GM19193 (cell line): Measurements from ENCODE around the gene SCN3A.

Experiments used
- POLR2A ChIP-seq: IDR thresholded peaks from 4 replicates; pipeline ENCODE4 v1.6.1; 2011; ENCODE audit not compliant: insufficient read depth, insufficient read length; ENCODE audit errors: extremely low read depth

The SCN3A gene

DNA sequence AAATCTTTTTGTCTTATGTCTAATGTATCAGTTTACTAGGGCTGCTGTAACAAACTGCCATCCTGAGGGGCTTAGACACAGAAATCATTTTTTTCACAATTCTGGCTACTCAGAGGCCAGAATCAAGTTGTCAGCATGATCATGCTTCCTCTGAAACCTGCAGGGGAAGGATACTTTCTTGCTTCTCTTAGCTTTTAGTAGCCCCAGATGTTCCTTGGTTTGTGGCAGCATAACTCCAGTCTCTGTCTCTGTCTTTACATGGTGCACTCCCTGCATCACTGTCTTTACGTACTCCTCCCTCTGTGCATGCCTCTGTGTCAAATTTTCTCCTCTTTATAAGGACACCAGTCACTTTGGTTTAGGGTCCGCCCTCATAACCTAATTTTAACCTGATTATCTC is 2.0 kb upstream of the SCN3A start:
- no peak for TF ChIP-seq POLR2A

DNA sequence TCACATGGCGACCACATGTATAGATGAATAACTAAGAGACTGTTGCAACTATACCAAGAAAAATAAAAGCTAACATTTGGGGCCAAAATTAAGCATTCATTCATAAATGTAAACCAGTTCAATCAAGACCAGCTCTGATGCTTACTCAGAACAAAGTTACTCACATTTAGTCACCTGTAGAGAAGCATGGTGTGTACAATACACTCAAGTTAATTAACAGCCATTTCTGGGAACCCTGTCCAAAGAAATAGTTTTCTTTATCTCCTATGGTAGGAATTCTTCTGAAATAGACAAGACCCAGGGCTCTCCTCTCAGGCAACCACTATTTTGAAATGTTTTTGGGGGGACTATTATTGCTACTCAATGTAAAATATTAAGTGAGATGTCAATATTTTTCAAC is 1.6 kb downstream of the SCN3A start:
- TF ChIP-seq POLR2A: no peak

DNA sequence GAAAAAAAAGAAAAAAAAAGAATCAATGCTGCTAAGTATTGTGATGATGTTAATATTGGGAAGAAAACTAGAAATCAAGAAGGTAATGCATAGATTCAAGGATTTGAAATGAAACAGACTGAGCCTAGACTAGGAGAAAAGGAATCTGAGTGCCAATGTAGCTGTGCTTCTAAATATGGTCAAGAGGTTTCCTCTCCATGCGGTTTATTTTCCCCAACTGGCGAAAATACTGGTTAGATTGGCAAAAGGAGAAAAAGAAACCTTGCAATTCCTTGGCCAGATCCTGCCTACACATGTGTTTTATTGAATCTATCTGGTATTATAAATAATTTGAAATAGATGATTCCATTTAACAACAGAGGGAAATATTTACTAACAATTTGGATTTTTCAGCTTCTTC is 5.7 kb downstream of the SCN3A start:
- no peak for TF ChIP-seq POLR2A

DNA sequence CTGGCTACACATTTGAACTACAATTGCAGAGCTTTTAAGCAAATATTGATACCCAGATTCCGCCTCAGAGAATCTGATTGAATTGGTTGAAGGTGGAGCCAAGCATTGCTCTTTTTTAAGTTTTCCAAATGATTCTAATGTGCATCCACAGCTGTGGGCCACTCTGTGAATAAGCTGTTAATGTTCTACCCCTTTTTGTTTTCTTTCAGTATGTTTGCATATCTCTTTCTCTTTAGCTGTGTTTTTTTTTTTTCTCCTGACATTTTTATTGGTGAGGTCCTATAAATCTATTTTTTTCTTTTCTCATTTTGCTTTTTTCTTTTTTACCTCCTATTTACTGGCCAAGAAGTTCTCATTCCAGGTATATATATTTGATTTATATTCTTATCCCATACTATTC is 6.5 kb downstream of the SCN3A start:
- no peak for TF ChIP-seq POLR2A

DNA sequence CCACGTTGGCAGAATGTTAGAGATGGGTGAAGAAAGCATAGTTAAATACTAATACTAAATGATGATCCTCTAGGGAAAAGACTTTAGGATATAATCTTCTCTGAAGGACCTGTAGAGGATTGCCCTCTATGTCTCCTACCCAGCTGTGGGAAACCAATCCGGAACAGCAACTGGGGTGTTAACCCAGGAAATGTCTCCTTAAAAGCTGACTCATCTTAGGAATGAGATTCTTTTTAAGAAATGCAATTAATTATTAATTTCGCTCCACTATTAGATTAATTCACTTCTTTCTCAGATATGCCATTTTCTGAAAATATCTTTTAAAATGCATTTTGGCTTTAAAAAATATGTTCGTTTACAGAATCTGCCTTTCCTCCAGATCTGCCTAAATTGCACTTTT is 7.4 kb downstream of the SCN3A start:
- no peak for TF ChIP-seq POLR2A

DNA sequence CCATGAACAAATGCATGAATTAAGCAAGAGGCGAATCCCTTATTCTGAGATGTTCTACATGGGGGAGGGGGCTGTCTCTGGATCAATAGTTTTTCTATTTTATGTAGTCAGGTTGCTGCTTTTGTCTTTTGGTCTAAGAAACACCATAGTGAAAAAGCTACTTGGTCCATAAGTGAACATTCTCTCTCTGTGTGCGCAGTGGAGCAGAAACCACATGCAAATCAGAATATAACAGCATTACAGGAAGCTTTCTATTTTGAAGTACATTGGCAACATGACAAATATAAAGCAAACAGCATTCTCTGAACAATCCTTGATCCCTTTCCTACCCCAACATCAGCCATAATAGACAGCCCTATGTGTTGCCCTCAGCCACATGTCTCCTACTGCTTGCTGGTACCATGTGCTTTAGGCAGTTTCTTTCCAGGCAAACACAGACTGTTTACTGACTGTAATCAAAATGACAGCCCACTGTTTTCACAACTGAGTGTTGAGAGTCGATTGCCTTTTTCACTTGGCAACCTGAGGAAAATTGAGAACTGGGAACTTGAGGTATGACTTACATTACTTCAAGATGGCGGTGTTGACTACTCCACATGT is 10.6 kb downstream of the SCN3A start:
- TF ChIP-seq POLR2A: no peak

DNA sequence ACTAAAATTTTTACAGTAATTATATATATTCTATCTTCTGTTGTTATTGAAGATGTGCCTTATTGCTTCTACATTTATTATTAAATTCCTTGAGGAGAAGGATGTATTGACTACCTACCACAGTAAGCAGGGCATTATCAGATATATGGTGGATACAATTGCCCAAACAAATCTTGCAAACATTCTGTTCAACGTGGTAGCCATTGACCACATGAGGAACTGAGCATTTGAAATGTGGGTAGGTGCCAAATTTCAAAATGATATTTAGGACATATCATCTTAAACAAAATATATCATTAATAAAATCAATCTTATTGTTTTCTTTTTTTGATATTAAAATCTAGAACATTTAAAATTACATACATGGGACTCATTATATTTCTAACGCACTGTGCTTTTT is 11.1 kb downstream of the SCN3A start:
- TF ChIP-seq POLR2A: no peak

DNA sequence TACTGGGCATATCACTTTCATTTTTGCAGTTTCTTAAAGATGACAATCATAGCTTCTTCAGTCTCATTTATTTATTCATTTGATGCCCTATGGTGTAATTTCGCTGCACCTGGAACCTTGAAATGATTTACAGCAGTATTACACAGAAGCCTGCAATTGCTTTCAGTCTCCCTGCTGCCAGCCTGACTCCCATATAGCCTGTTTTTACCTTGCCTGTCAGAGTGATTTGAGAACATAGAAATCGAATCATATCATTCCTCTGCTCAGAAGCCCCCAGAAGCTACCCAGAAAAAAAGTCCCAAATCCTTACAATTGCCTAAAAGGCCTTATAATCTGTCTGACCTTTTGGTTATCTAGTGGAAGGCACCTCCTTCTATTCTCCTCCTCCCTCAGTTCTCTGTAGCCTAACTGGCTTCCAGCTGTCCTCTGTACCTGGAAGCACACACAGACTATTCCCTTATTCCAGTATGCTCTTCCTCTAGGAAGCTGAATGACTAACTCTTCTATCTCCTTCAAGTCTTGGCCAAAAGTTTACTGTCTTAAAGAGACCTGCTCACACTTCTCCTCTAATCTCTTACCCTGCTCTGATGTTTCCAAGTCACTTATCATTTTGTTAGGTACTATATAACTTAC is 12.6 kb downstream of the SCN3A start:
- TF ChIP-seq POLR2A: no peak

DNA sequence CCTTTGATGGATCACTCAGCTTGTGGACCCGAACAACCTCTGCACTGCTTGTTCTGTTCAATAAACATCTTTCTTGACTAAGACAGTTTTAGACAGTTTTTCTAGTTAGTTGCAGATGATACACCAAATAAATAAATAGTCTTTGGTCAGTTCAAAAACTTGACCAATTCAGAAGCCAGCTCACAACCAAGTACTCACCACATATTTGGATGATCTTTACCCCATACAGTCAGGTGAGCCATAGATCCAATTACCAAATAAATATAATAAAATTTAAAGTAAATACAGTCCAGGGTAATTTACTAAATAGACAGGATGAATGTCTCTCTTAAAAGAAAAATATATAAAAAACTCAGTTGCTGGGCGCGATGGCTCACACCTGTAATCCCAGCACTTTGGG is 18.2 kb downstream of the SCN3A start:
- TF ChIP-seq POLR2A: no peak

DNA sequence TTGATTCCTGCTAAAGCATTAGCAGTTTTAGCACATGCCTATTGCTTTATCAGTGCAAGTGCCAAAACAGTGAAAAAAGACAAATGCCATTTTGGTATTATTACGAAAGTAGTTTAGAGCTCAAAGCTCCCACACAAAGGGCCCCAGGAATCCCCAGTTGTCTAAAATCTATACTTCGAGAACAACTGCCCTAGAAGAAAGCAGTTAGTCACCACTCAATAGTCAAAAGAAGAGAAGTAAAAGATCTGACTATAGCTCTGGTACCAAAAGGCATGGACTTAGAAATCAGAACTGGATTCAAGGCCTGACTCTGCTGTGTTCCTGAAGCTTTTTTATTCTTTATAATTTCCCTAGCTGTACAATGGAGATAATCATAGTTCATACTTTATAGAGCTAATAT is 21.8 kb downstream of the SCN3A start:
- TF ChIP-seq POLR2A: no peak

DNA sequence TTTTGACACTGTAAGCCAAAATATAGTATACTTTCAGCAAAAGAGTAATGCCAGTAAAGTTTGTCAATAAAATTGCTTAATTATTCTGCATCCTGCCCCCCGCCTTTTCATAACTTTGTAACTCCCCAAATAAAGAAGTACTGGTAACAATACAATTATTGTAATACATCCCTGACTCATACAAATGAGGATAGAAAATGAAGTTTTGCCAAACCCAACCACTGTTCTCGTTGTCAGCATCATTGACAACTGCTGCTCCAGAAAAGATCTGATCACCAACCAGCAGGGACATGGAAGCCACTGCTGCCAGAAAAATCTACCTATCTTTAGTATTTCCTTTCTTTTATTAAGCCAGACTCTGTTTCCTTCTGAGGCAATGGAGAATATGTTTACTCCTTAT is 27.1 kb downstream of the SCN3A start:
- TF ChIP-seq POLR2A: no peak

DNA sequence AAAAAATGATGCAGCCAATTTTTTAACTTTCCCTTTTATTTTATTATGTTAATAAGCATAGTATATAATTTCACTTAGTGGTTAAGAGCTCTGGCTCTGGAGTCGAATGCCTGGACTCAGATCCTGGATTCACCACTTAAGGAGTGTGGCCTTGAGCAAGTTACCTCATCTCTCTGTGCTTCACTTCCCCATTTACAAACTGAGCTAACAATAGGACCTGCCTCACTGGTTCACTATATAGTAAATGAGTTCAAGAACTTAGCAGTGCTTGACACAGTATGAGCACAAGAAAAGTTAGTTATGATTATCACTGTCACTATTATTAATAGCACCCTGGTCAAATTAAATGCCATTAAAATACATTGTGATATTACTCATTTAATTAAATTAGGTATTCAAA is 30.6 kb downstream of the SCN3A start:
- no peak for TF ChIP-seq POLR2A

DNA sequence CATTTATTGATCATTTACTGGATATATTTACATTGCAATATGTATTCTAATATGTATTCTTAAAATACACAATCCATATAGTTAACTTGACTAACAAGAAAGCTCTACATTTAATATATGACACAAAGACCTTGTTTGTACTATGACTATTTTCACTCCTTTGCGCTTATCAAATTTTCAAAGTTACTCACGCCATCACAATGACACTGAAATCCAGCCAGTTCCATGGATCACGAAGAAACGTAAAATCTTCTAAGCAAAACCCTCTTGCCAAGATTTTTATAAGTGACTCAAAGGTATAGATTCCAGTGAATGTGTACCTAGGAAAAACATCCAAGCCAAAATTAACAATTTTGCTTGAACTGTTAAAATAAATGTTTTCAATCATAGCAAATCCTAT is 39.6 kb downstream of the SCN3A start:
- TF ChIP-seq POLR2A: no peak

DNA sequence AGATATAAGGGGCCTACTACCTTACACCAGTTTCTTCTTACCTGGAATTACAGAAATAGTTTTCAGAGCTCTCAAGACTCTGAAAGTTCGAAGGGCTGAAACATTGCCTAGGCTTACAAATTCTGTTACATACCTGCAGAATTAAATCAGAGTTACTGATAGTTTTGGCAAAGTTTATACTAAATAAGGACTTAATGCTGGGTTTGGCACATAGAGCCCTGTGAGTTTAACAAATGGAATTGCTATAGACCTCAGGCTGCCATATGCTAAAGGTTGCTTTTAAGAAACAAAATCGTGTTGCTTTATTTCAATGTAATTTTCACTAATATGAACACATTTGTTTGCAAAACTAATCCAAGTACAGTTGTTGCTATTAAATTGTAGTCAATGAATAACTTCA is 40.1 kb downstream of the SCN3A start:
- no peak for TF ChIP-seq POLR2A

DNA sequence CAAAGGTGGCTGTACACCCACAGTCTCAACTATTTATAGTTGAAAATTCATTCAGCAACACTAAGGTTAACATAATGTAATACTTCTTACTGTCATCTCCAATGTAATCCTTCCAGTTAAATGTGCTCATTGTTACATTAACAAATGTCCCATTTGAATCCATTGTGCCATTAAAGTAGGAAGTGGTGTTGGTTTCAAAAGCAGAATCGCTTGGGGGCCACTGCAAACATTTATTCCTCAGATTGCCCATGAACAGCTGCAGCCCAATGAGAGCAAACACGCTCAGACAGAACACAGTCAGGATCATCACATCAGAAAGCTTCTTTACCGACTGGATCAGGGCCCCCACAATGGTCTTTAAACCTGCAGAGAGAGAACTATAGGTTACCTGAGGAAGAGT is 41.4 kb downstream of the SCN3A start:
- no peak for TF ChIP-seq POLR2A

DNA sequence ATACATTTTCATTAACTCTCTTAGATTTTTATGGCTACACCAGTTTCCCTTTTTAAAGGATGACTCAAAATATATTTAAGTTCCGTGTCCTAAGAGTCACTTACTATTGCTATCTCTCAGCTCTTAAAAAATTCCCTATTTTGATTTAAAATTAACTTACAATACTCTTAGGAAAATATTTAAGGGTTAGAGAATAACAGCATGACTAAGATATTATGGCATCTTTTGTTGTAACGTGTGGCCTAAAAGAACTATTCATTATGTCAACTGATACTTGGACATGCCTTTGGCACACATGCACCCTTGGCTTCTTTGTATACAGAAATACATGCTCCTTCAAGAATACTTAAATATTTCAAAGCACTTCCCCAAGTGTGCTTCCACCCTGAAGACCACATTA is 42.3 kb downstream of the SCN3A start:
- TF ChIP-seq POLR2A: no peak

DNA sequence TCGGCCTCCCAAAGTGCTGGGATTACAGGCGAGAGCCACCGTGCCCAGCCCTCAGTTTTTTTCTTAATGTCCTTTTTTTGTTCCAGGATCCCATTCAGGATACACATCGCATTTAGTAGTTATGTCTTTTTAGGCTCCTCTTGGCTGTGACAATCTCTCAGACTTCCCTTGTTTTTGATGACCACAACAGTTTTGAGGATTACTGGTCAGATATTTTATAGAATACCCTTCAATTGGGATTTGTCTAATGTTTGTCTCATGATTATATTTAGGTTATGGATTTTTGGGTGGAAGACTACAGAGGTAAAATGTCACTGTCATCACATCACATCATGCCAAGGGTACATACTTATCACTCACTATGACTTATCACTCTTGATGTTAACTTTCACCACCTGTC is 46.7 kb downstream of the SCN3A start:
- TF ChIP-seq POLR2A: no peak

DNA sequence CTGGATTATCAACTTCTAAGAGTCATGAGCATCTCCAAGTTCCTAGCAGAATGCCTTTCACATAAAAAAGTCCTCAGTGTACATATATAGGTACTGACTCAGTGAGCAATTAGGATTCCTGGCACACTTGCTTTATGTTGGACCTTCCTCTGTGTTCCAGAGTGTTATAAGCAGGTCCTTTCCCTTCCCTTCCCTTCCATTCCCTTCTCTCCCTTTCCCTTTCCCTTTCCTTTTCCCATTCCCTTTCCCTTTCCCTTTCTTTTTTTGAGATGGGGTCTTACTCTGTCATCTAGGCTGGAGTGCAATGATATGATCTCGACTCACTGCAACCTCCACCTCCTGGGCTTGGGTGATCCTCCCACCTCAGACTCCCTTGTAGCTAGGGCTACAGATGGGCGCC is 48.7 kb downstream of the SCN3A start:
- no peak for TF ChIP-seq POLR2A

DNA sequence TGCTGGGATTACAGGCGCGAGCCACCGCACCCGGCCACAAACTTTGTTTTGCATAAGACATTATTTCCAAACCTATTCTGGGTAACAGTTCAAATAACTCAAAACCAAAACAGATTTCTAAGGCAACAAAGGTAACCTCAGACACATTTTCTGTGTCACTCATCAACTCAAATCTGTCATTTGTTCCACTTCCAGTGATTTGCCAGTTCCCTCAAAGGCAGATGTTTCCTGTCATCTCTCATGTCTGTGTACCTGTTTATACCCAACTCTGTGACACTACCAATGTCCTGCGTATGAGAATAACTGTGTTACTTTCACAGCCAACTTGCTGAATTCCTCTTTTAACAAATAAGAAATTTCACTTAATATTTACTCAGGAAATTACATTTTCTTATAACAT is 54.4 kb downstream of the SCN3A start:
- TF ChIP-seq POLR2A: no peak
